Immature natural killer cell (primary cell): Measurements from ENCODE around the gene ZNF516. TPM values are rescaled to one million over a fixed set of nuclear protein-coding genes. Genes with fewer than 3 reads are reported as not detected.
A peak's percentile ranks its signal among the peaks of the same experiment; 100 is the strongest.
"Not testable (repeated sequence)": the region's sequence is repeated elsewhere in the genome, so short reads cannot be mapped to it uniquely, and the experiment has no call there.

Source experiments
- DNase-seq, 3 donors: peaks; one replicate each; pipeline ENCODE4 v3.0.0; 2022; ENCODE audit warnings: mixed read lengths in 1 of 3
- H3K27ac Mint-ChIP-seq, 6 donors: one replicate each; pipeline ENCODE4 v1.8.0; 2020; ENCODE audit warnings: mixed read lengths in 6 of 6, mild to moderate bottlenecking in 5 of 6, inconsistent platforms in 4 of 6, moderate library complexity in 3 of 6
- H3K27me3 Mint-ChIP-seq, 3 donors: one replicate each; pipeline ENCODE4 v1.8.0; 2020 to 2021; ENCODE audit warnings: low read depth in 3 of 3, mild to moderate bottlenecking in 3 of 3, mixed read lengths in 3 of 3, moderate library complexity in 3 of 3, inconsistent platforms in 1 of 3
- H3K36me3 Mint-ChIP-seq, 3 donors: one replicate each; pipeline ENCODE4 v1.8.0; 2020; ENCODE audit warnings: mixed read lengths in 3 of 3, inconsistent platforms in 2 of 3, mild to moderate bottlenecking in 2 of 3
- H3K4me1 Mint-ChIP-seq, 2 donors: one replicate each; pipeline ENCODE4 v1.8.0; 2020; ENCODE audit warnings: inconsistent platforms in 2 of 2, mild to moderate bottlenecking in 2 of 2, mixed read lengths in 2 of 2, moderate library complexity in 1 of 2
- H3K4me3 Mint-ChIP-seq, 5 donors: one replicate each; pipeline ENCODE4 v1.8.0; 2020; ENCODE audit warnings: mild to moderate bottlenecking in 5 of 5, mixed read lengths in 5 of 5, inconsistent platforms in 3 of 5, moderate library complexity in 3 of 5
- H3K9me3 Mint-ChIP-seq, 6 donors: one replicate each; pipeline ENCODE4 v1.8.0; 2020; ENCODE audit warnings: mild to moderate bottlenecking in 6 of 6, mixed read lengths in 6 of 6, inconsistent platforms in 4 of 6, moderate library complexity in 3 of 6
- polyA plus RNA-seq, 3 donors: library from polyadenylated mRNA; unstranded; fragments of 300-500 nt; fragmentation: Illumina TruSeq; gene quantifications; one replicate each; pipeline ENCODE4 v1.2.3, GENCODE V29; 2021

ZNF516 gene
- polyA plus RNA-seq, 3 donors from 2014 or later = 1.2 to 6.1 (median 2.0) TPM

- Mint-ChIP-seq H3K27ac (peak overlapping the region in 1 of 6 donors; percentile 23), H3K9me3 (no peaks in the 10 kb centered on the region), H3K27me3 (peaks cover 0 to 5% (median 0%) of the 10 kb centered on the region in 3 donors), H3K36me3 (peaks cover 0 to 3% (median 0%) of the 10 kb centered on the region in 3 donors), H3K4me1 (peaks cover 45 to 51% of the 10 kb centered on the region in 2 donors), H3K4me3 (no peak overlapping the region)
- DNase-seq = no peak
Observed at GRCh38 chr18:76480913-76481312, 14.1 kb downstream of the ZNF516 start.

- DNase-seq = no peak
- H3K27ac Mint-ChIP-seq = no peak overlapping the region
- peaks cover 45 to 48% of the 10 kb centered on the region in 2 donors for H3K4me1 Mint-ChIP-seq
Observed at GRCh38 chr18:76479351-76480238, 15.4 kb downstream of the ZNF516 start.

GRCh38 chr18:76476665-76477561 is 18.1 kb downstream of the ZNF516 start:
- Mint-ChIP-seq H3K27ac (peak overlapping the region; percentile 24 to 90 (median 80)), H3K27me3 (no peaks in the 10 kb centered on the region), H3K4me3 (peak overlapping the region; percentile 77 to 87 (median 82)), H3K9me3 (no peaks in the 10 kb centered on the region), H3K4me1 (peaks cover 47 to 61% of the 10 kb centered on the region in 2 donors), H3K36me3 (peaks cover 0 to 4% (median 3%) of the 10 kb centered on the region in 3 donors)
- peak in 2 of 3 donors; percentile 9 to 12 for DNase-seq

More at GRCh38 chr18:76479351-76480238, 15.4 kb downstream of the ZNF516 start:
- no peaks in the 10 kb centered on the region for H3K9me3 Mint-ChIP-seq
- peaks cover 0 to 3% (median 0%) of the 10 kb centered on the region in 3 donors for H3K27me3 Mint-ChIP-seq
- H3K4me3 Mint-ChIP-seq = no peak overlapping the region
- peaks cover 0 to 3% (median 0%) of the 10 kb centered on the region in 3 donors for H3K36me3 Mint-ChIP-seq

GRCh38 chr18:76475450-76476194 is 19.4 kb downstream of the ZNF516 start:
- no peak for DNase-seq
- Mint-ChIP-seq H3K4me1 (peaks cover 48 to 74% of the 10 kb centered on the region in 2 donors), H3K27ac (peak overlapping the region in 4 of 6 donors; percentile 4 to 83 (median 70)), H3K9me3 (no peaks in the 10 kb centered on the region), H3K36me3 (peaks cover 0 to 5% (median 0%) of the 10 kb centered on the region in 3 donors), H3K27me3 (peaks cover 0 to under 1% (median 0%) of the 10 kb centered on the region in 3 donors), H3K4me3 (peak overlapping the region; percentile 8 to 87 (median 82))

GRCh38 chr18:76474824-76475223 is 20.2 kb downstream of the ZNF516 start:
- Mint-ChIP-seq H3K9me3 (no peaks in the 10 kb centered on the region), H3K27me3 (peaks cover 0 to 4% (median 0%) of the 10 kb centered on the region in 3 donors), H3K4me3 (peak overlapping the region in 3 of 5 donors; percentile 3 to 39 (median 36)), H3K27ac (peak overlapping the region in 1 of 6 donors; percentile 35), H3K36me3 (peaks cover 0 to 5% (median 0%) of the 10 kb centered on the region in 3 donors), H3K4me1 (peaks cover 48 to 79% of the 10 kb centered on the region in 2 donors)
- no peak for DNase-seq

- H3K4me1 Mint-ChIP-seq = peaks cover 51 to 92% of the 10 kb centered on the region in 2 donors
- H3K27me3 Mint-ChIP-seq, H3K9me3 Mint-ChIP-seq, H3K27ac Mint-ChIP-seq, DNase-seq, H3K36me3 Mint-ChIP-seq, H3K4me3 Mint-ChIP-seq: not testable (repeated sequence)
Observed at GRCh38 chr18:76473521-76473920, 21.5 kb downstream of the ZNF516 start.

- Mint-ChIP-seq H3K4me3 (no peak overlapping the region), H3K9me3 (no peaks in the 10 kb centered on the region), H3K36me3 (peaks cover 0 to 5% (median 0%) of the 10 kb centered on the region in 3 donors), H3K4me1 (peaks cover 55 to 95% of the 10 kb centered on the region in 2 donors), H3K27ac (no peak overlapping the region), H3K27me3 (peaks cover 0 to 4% (median 0%) of the 10 kb centered on the region in 3 donors)
- no peak for DNase-seq
Observed at GRCh38 chr18:76472829-76473228, 22.2 kb downstream of the ZNF516 start.

GRCh38 chr18:76471593-76471992 is 23.4 kb downstream of the ZNF516 start:
- no peak overlapping the region for H3K27ac Mint-ChIP-seq

GRCh38 chr18:76468345-76469304 is 26.4 kb downstream of the ZNF516 start:
- Mint-ChIP-seq H3K27me3 (peaks cover 0 to 4% (median 1%) of the 10 kb centered on the region in 3 donors), H3K27ac (peak overlapping the region; percentile 37 to 92 (median 88)), H3K4me1 (peaks cover 41 to 84% of the 10 kb centered on the region in 2 donors), H3K4me3 (peak overlapping the region; percentile 78 to 85 (median 82)), H3K36me3 (peaks cover 0 to 5% (median 0%) of the 10 kb centered on the region in 3 donors), H3K9me3 (no peaks in the 10 kb centered on the region)
- DNase-seq = no peak

More at GRCh38 chr18:76471593-76471992, 23.4 kb downstream of the ZNF516 start:
- no peak for DNase-seq
- Mint-ChIP-seq H3K4me3 (no peak overlapping the region), H3K27me3 (peaks cover 0 to 4% (median 1%) of the 10 kb centered on the region in 3 donors), H3K36me3 (peaks cover 0 to 5% (median 0%) of the 10 kb centered on the region in 3 donors), H3K4me1 (peaks cover 53 to 93% of the 10 kb centered on the region in 2 donors), H3K9me3 (no peaks in the 10 kb centered on the region)

- Mint-ChIP-seq H3K27ac (peak overlapping the region; percentile 81 to 92 (median 88)), H3K36me3 (peaks cover 0 to 5% (median 0%) of the 10 kb centered on the region in 3 donors), H3K4me1 (peaks cover 41 to 78% of the 10 kb centered on the region in 2 donors), H3K27me3 (peaks cover 0 to 4% (median 1%) of the 10 kb centered on the region in 3 donors), H3K4me3 (peak overlapping the region; percentile 78 to 85 (median 82)), H3K9me3 (no peaks in the 10 kb centered on the region)
- peak in 2 of 3 donors; percentile 13 to 27 for DNase-seq
Observed at GRCh38 chr18:76467371-76468190, 27.5 kb downstream of the ZNF516 start.

- peaks cover 0 to 6% (median 0%) of the 10 kb centered on the region in 3 donors for H3K36me3 Mint-ChIP-seq
- peaks cover 0 to 4% (median 1%) of the 10 kb centered on the region in 3 donors for H3K27me3 Mint-ChIP-seq
- H3K9me3 Mint-ChIP-seq = no peaks in the 10 kb centered on the region
- H3K27ac Mint-ChIP-seq = peak overlapping the region; percentile 52 to 90 (median 85)
- no peak for DNase-seq
- H3K4me3 Mint-ChIP-seq = peak overlapping the region; percentile 55 to 64 (median 62)
- H3K4me1 Mint-ChIP-seq = peaks cover 39 to 67% of the 10 kb centered on the region in 2 donors
Observed at GRCh38 chr18:76466410-76466991, 28.5 kb downstream of the ZNF516 start.
